CD4-positive, alpha-beta T cell (primary cell): ENCODE measurements around the gene TMEM117. TPM values are rescaled to one million over a fixed set of nuclear protein-coding genes. Genes with fewer than 3 reads are reported as not detected.

Experiments used
- ATAC-seq: fragments of 200-7000 bp; cut with Tn5 transposase; one replicate; pipeline ENCODE4 v1.10.0; 2022; ENCODE audit warnings: mild to moderate bottlenecking; ENCODE audit not compliant: poor library complexity
- CTCF ChIA-PET: fragments of 350-600 bp; sonication (Branson Sonifier 250); formaldehyde crosslinking; loops from one replicate; lab custom pipeline; 2021; ENCODE audit warnings: antibody characterized with exemption, inconsistent platforms; lab: Charles Lee
- POLR2A ChIA-PET: fragments of 350-600 bp; sonication (Branson Sonifier 250); formaldehyde crosslinking; loops from one replicate; lab custom pipeline; 2021; ENCODE audit warnings: antibody characterized with exemption, inconsistent platforms; lab: Charles Lee
- DNase-seq, 14 experiments: peaks; one replicate each; pipeline ENCODE4 v3.0.0-alpha.2; 2013 to 2020; ENCODE audit warnings: mixed read lengths in 2 of 14
- H3K27ac ChIP-seq, 2 donors: one replicate each; pipeline versions ENCODE4 v1.5.1 to v1.7.0; 2013; ENCODE audit warnings: low read length in 2 of 2, low read depth in 1 of 2, mild to moderate bottlenecking in 1 of 2
- H3K27me3 ChIP-seq, 2 experiments: 1 replicate in 1 of 2; 2 replicates in 1 of 2; pipeline versions ENCODE4 v1.6.1 to v1.7.0; 2013; ENCODE audit warnings: low read length in 2 of 2, control low read depth in 1 of 2, mild to moderate bottlenecking in 1 of 2, moderate library complexity in 1 of 2; ENCODE audit not compliant: insufficient read depth in 2 of 2, control insufficient read depth in 1 of 2
- H3K36me3 ChIP-seq: one replicate; pipeline ENCODE4 v1.6.1; 2013; ENCODE audit warnings: low read length, control low read depth; ENCODE audit not compliant: insufficient read depth
- H3K4me1 ChIP-seq: one replicate; pipeline ENCODE4 v1.6.1; 2013; ENCODE audit warnings: low read length, control low read depth; ENCODE audit not compliant: insufficient read depth
- H3K4me3 ChIP-seq: one replicate; pipeline ENCODE4 v1.5.1; 2013; ENCODE audit warnings: mild to moderate bottlenecking, low read length, moderate library complexity
- H3K9me3 ChIP-seq, 2 experiments: 1 replicate in 1 of 2; 2 replicates in 1 of 2; pipeline versions ENCODE4 v1.6.1 to v1.7.0; 2013; ENCODE audit warnings: low read length in 2 of 2, mild to moderate bottlenecking in 2 of 2, control low read depth in 1 of 2, moderate library complexity in 1 of 2; ENCODE audit not compliant: control insufficient read depth in 1 of 2, insufficient read depth in 1 of 2
- H3K27ac Mint-ChIP-seq: one replicate; pipeline ENCODE4 v1.8.0; 2020; ENCODE audit warnings: mixed read lengths
- H3K27me3 Mint-ChIP-seq: one replicate; pipeline ENCODE4 v1.8.0; 2021; ENCODE audit warnings: mixed read lengths
- H3K36me3 Mint-ChIP-seq: one replicate; pipeline ENCODE4 v1.8.0; 2021; ENCODE audit warnings: low read depth, mixed read lengths
- H3K4me1 Mint-ChIP-seq: one replicate; pipeline ENCODE4 v1.8.0; 2021; ENCODE audit warnings: low read depth, mixed read lengths
- H3K4me3 Mint-ChIP-seq: one replicate; pipeline ENCODE4 v1.8.0; 2020; ENCODE audit warnings: mild to moderate bottlenecking, mixed read lengths
- H3K9me3 Mint-ChIP-seq: one replicate; pipeline ENCODE4 v1.8.0; 2020; ENCODE audit warnings: mixed read lengths
- CTCF ChIP-seq: fragments of 200-600 bp; IDR thresholded peaks from one replicate; pipeline ENCODE4 v1.8.0; 2022; ENCODE audit warnings: antibody characterized with exemption, mild to moderate bottlenecking
- intact Hi-C, 2 experiments: fragments of 100-400 bp; cut with DNase I in 1 of 2; cut with micrococcal nuclease in 1 of 2; formaldehyde crosslinking; loops; one replicate each; pipeline versions ENCODE4 v1.15.1 to v1.9.0; 2023 to 2025; cut with DNase I, micrococcal nuclease
- total RNA-seq, 174 experiments: library from RNA in 2 of 174; stranded (reverse) in 2 of 174; gene quantifications; one replicate each; pipeline ENCODE4 v1.2.3 and lab custom pipeline; 2021 to 2026

Gene TMEM117
- total RNA-seq, 2 experiments from 2014 or later, result 3.4 to 4.4 TPM

- ATAC-seq (no peak), DNase-seq (no peak)
- H3K27ac Mint-ChIP-seq, result no peak overlapping the region
- H3K27me3 ChIP-seq, result no peaks in the 10 kb centered on the region
- H3K27me3 Mint-ChIP-seq, result no peaks in the 10 kb centered on the region
- ChIA-PET POLR2A (no interaction called here), CTCF (no interaction called here)
- H3K4me3 Mint-ChIP-seq, result no peak overlapping the region
- intact Hi-C loops, result no loop called here
- no peaks in the 10 kb centered on the region for H3K9me3 ChIP-seq
- H3K36me3 Mint-ChIP-seq, result no peaks in the 10 kb centered on the region
- no peak for TF ChIP-seq CTCF
- no peaks in the 10 kb centered on the region for H3K4me1 ChIP-seq
- H3K27ac ChIP-seq, result no peak overlapping the region
- H3K4me3 ChIP-seq, result no peak overlapping the region
- H3K4me1 Mint-ChIP-seq, result no peaks in the 10 kb centered on the region
- H3K36me3 ChIP-seq, result no peaks in the 10 kb centered on the region
- H3K9me3 Mint-ChIP-seq, result no peaks in the 10 kb centered on the region
Measured at GRCh38 chr12:44154128-44154527, 318.2 kb downstream of the TMEM117 start.

DNA sequence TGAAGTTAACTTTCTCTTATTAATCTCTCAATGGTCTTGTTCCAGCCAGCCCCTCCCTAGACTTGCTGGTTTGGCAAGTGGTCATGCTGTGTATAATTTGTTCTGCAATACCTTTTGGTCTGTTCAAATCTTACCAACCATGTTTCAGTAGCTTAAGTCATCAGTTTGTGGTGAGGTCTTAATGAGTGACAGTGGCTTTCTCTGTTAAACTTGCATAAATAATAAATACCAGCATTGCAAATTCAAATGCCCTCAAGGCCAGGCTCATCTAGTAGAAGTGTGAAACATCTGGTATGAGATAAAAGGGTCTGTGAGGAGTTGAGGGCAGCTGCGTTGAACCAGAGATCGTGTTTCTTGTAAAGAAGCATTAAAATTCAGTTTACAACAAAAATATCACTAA is 319.5 kb downstream of the TMEM117 start:
- Mint-ChIP-seq H3K27me3 (no peaks in the 10 kb centered on the region), H3K9me3 (no peaks in the 10 kb centered on the region), H3K4me3 (no peak overlapping the region), H3K4me1 (no peaks in the 10 kb centered on the region), H3K36me3 (no peaks in the 10 kb centered on the region), H3K27ac (no peak overlapping the region)
- Histone ChIP-seq H3K4me3 (no peak overlapping the region), H3K9me3 (no peaks in the 10 kb centered on the region), H3K36me3 (no peaks in the 10 kb centered on the region), H3K27ac (no peak overlapping the region), H3K4me1 (no peaks in the 10 kb centered on the region), H3K27me3 (no peaks in the 10 kb centered on the region)
- intact Hi-C loops, result no loop called here
- ChIA-PET CTCF (no interaction called here), POLR2A (no interaction called here)
- no peak for TF ChIP-seq CTCF
- DNase-seq (no peak), ATAC-seq (no peak)

DNA sequence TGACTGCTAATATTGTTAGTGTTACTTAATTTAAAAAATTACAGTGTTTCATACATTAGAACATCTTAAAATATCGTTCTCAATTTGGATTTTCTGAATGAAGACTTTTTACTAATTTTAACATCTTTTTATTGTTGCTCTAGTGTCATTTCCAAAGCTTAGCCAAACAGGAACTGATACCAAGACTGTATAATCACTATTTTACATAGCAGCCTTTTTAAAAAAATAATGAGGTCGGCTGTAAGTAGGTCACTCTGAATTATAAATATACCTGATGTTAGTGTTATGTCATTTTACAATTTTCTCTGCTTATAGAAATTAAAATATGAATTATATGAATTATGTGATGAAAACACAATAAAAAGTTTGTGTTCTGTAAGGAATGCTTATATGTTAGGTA is 321.5 kb downstream of the TMEM117 start:
- H3K4me3 Mint-ChIP-seq, result no peak overlapping the region
- ATAC-seq (no peak), DNase-seq (no peak)
- POLR2A ChIA-PET, result no interaction called here
- H3K9me3 ChIP-seq, result no peaks in the 10 kb centered on the region
- no peaks in the 10 kb centered on the region for H3K27me3 ChIP-seq
- H3K4me1 Mint-ChIP-seq, result no peaks in the 10 kb centered on the region
- H3K27ac ChIP-seq, result no peak overlapping the region
- H3K27me3 Mint-ChIP-seq, result no peaks in the 10 kb centered on the region
- TF ChIP-seq CTCF, result no peak
- CTCF ChIA-PET, result no interaction called here
- no peaks in the 10 kb centered on the region for H3K9me3 Mint-ChIP-seq
- no peaks in the 10 kb centered on the region for H3K36me3 Mint-ChIP-seq
- no peaks in the 10 kb centered on the region for H3K36me3 ChIP-seq
- no peaks in the 10 kb centered on the region for H3K4me1 ChIP-seq
- no peak overlapping the region for H3K27ac Mint-ChIP-seq
- intact Hi-C loops, result no loop called here
- H3K4me3 ChIP-seq, result no peak overlapping the region
